IMR-90 (cell line): ENCODE data around the gene TMEM168. TPM values are rescaled to one million over a fixed set of nuclear protein-coding genes. Genes with fewer than 3 reads are reported as not detected.

Source experiments
- ATAC-seq: fragments of 200-7000 bp; cut with Tn5 transposase; 2 replicates; pipeline ENCODE4 v1.9.1; 2020; ENCODE audit warnings: low read depth, mild to moderate bottlenecking, moderate library complexity
- BruUV-seq: library from RNA; stranded (reverse); fragments of 400-500 nt; replicated peaks from 2 replicates; lab custom pipeline; 2021; lab: Mats Ljungman, UMichigan
- CTCF ChIA-PET: fragments of 300-600 bp; formaldehyde crosslinking; extraction: SDS; loops from one replicate; lab custom pipeline; 2021; ENCODE audit warnings: antibody characterized with exemption; lab: Yijun Ruan, JAX
- POLR2A ChIA-PET: fragments of 300-600 bp; sonication (Branson Sonifier 250); formaldehyde crosslinking; loops from one replicate; lab custom pipeline; 2022; ENCODE audit warnings: antibody characterized with exemption; ENCODE audit not compliant: unreplicated experiment; lab: Charles Lee
- DNase-seq: peaks from one replicate; pipeline ENCODE4 v3.0.0; 2013
- H2AFZ ChIP-seq: replicated peaks from 2 replicates; pipeline ENCODE3; 2013; ENCODE audit warnings: low read length, mild to moderate bottlenecking; ENCODE audit not compliant: poor library complexity
- H2AK5ac ChIP-seq: 2 replicates; pipeline ENCODE4 v1.6.1; 2013; ENCODE audit warnings: low read depth, low read length, inconsistent platforms
- H2AK9ac ChIP-seq: replicated peaks from 2 replicates; pipeline ENCODE3; 2013; ENCODE audit warnings: mild to moderate bottlenecking, low read depth, low read length, moderate library complexity; ENCODE audit not compliant: poor library complexity
- H2BK120ac ChIP-seq: 2 replicates; pipeline ENCODE4 v1.6.1; 2013; ENCODE audit warnings: low read depth, low read length, inconsistent platforms
- H2BK15ac ChIP-seq: 3 replicates; pipeline ENCODE4 v1.6.1; 2013; ENCODE audit warnings: low read depth, low read length, inconsistent platforms
- H2BK20ac ChIP-seq: 2 replicates; pipeline ENCODE4 v1.6.1; 2013; ENCODE audit warnings: low read depth, mild to moderate bottlenecking, inconsistent platforms, low read length, moderate library complexity
- H2BK5ac ChIP-seq: 2 replicates; pipeline ENCODE4 v1.6.1; 2013; ENCODE audit warnings: mild to moderate bottlenecking, low read depth, low read length, inconsistent platforms; ENCODE audit not compliant: poor library complexity, severe bottlenecking
- H3K14ac ChIP-seq: replicated peaks from 2 replicates; pipeline ENCODE4 v1.6.1; 2013; ENCODE audit warnings: low read depth, low read length, inconsistent platforms
- H3K18ac ChIP-seq: 2 replicates; pipeline ENCODE4 v1.6.1; 2013; ENCODE audit warnings: low read depth, low read length, control low read depth
- H3K23ac ChIP-seq: 2 replicates; pipeline ENCODE4 v1.6.1; 2013; ENCODE audit warnings: low read depth, low read length, inconsistent platforms
- H3K27ac ChIP-seq: 2 replicates; pipeline ENCODE4 v1.5.1; 2013; ENCODE audit warnings: mild to moderate bottlenecking, control low read depth, low read length; ENCODE audit not compliant: insufficient read depth
- H3K27me3 ChIP-seq: 2 replicates; pipeline ENCODE4 v1.6.1; 2013; ENCODE audit warnings: low read length; ENCODE audit not compliant: control insufficient read depth, insufficient read depth
- H3K36me3 ChIP-seq: 2 replicates; pipeline ENCODE4 v1.6.1; 2013; ENCODE audit warnings: low read length, mixed read lengths; ENCODE audit not compliant: control insufficient read depth, insufficient read depth
- H3K4ac ChIP-seq: 2 replicates; pipeline ENCODE4 v1.6.1; 2013; ENCODE audit warnings: low read depth, low read length, inconsistent platforms
- H3K4me1 ChIP-seq: 2 replicates; pipeline ENCODE4 v1.6.1; 2013; ENCODE audit warnings: low read length, mixed read lengths; ENCODE audit not compliant: control insufficient read depth, insufficient read depth
- H3K4me2 ChIP-seq: 2 replicates; pipeline ENCODE4 v1.6.1; 2013; ENCODE audit warnings: low read depth, mild to moderate bottlenecking, control low read depth, low read length, moderate library complexity
- H3K4me3 ChIP-seq: 2 replicates; pipeline ENCODE4 v1.5.1; 2013; ENCODE audit warnings: low read depth, mild to moderate bottlenecking, control low read depth, low read length, moderate library complexity; ENCODE audit not compliant: insufficient read depth
- H3K56ac ChIP-seq: 2 replicates; pipeline ENCODE4 v1.6.1; 2013; ENCODE audit warnings: low read length, inconsistent platforms; ENCODE audit not compliant: insufficient read depth; ENCODE audit errors: extremely low read depth
- H3K79me1 ChIP-seq, 2 experiments: 2 replicates each; pipeline ENCODE4 v1.6.1; 2013; ENCODE audit warnings: low read length in 2 of 2, inconsistent platforms in 1 of 2, low read depth in 1 of 2
- H3K9ac ChIP-seq: 2 replicates; pipeline ENCODE4 v1.6.1; 2013; ENCODE audit warnings: low read depth, low read length, control low read depth
- H3K9me1 ChIP-seq: 2 replicates; pipeline ENCODE4 v1.6.1; 2013; ENCODE audit warnings: low read length, inconsistent platforms; ENCODE audit not compliant: insufficient read depth
- H3K9me3 ChIP-seq: 2 replicates; pipeline ENCODE4 v1.6.1; 2013; ENCODE audit warnings: low read length; ENCODE audit not compliant: control insufficient read depth, insufficient read depth
- H4K20me1 ChIP-seq: 2 replicates; pipeline ENCODE4 v1.6.1; 2013; ENCODE audit warnings: low read length, inconsistent platforms; ENCODE audit not compliant: insufficient read depth
- H4K5ac ChIP-seq: 2 replicates; pipeline ENCODE4 v1.6.1; 2013; ENCODE audit warnings: mild to moderate bottlenecking, low read depth, low read length, control low read depth
- H4K8ac ChIP-seq, 2 experiments: 2 replicates each; pipeline ENCODE4 v1.6.1; 2013; ENCODE audit warnings: low read depth in 2 of 2, low read length in 2 of 2, control low read depth in 1 of 2, inconsistent platforms in 1 of 2
- H4K91ac ChIP-seq: 2 replicates; pipeline ENCODE4 v1.6.1; 2013; ENCODE audit warnings: low read depth, low read length, inconsistent platforms; ENCODE audit not compliant: insufficient read depth
- BHLHE40 ChIP-seq: fragments of 150-350 bp; IDR thresholded peaks from 2 replicates; pipeline ENCODE4 v1.6.1; 2016; ENCODE audit warnings: mild to moderate bottlenecking, low read depth, low read length
- CEBPB ChIP-seq: IDR thresholded peaks from 2 replicates; pipeline ENCODE4 v1.6.1; 2012; ENCODE audit warnings: low read depth, low read length, improper control_type of control experiment
- CHD1 ChIP-seq: IDR thresholded peaks from 2 replicates; pipeline ENCODE4 v1.6.1; 2012; ENCODE audit warnings: low read depth, low read length, improper control_type of control experiment
- FOS ChIP-seq: fragments of 150-350 bp; IDR thresholded peaks from 2 replicates; pipeline ENCODE4 v1.6.1; 2016; ENCODE audit warnings: low read depth, low read length
- MAFK ChIP-seq: IDR thresholded peaks from 2 replicates; pipeline ENCODE4 v1.6.1; 2012; ENCODE audit warnings: low read depth, low read length, improper control_type of control experiment
- MAZ ChIP-seq: IDR thresholded peaks from 2 replicates; pipeline ENCODE4 v1.6.1; 2012; ENCODE audit warnings: low read depth, mild to moderate bottlenecking, low read length, improper control_type of control experiment, moderate library complexity, borderline replicate concordance
- MXI1 ChIP-seq: IDR thresholded peaks from 2 replicates; pipeline ENCODE4 v1.6.1; 2012; ENCODE audit warnings: low read depth, mild to moderate bottlenecking, low read length, moderate library complexity, borderline replicate concordance
- NFE2L2 ChIP-seq: fragments of 150-350 bp; IDR thresholded peaks from 2 replicates; pipeline ENCODE4 v1.6.1; 2016; ENCODE audit warnings: low read depth, mild to moderate bottlenecking, low read length
- POLR2A ChIP-seq: IDR thresholded peaks from 2 replicates; pipeline ENCODE4 v1.6.1; 2012; ENCODE audit warnings: mild to moderate bottlenecking, low read depth, low read length
- RCOR1 ChIP-seq: IDR thresholded peaks from 2 replicates; pipeline ENCODE4 v1.6.1; 2012; ENCODE audit warnings: mild to moderate bottlenecking, low read length, improper control_type of control experiment; ENCODE audit not compliant: insufficient replicate concordance
- WGBS, 2 experiments: methylation state at CpG; one replicate each; pipeline versions ENCODE4 v1.1.5 to v1.1.7; 2013; ENCODE audit warnings: missing lambda C conversion rate in 2 of 2; ENCODE audit not compliant: insufficient read length in 1 of 2; ENCODE audit errors: extremely low coverage in 2 of 2; 5-methylcytosine and 5-hydroxymethylcytosine counted together
- dilution Hi-C: fragments of 300-500 bp; cut with HindIII; formaldehyde crosslinking; loops from one replicate; pipeline ENCODE4 v1.14.3; 2018; ENCODE audit warnings: low sequenced_read_pairs; ENCODE audit not compliant: unreplicated experiment
- in situ Hi-C: fragments of 300-500 bp; cut with MboI; formaldehyde crosslinking; loops from 3 replicates; pipeline ENCODE4 v1.14.3; 2019; ENCODE audit warnings: low sequenced_read_pairs, inconsistent platforms, mixed read lengths
- intact Hi-C: fragments of 100-400 bp; cut with micrococcal nuclease; formaldehyde crosslinking; loops from 2 replicates; pipeline ENCODE4 v1.10.0; 2022
- polyA plus RNA-seq, 3 experiments: library from polyadenylated mRNA; depleted of rRNA; stranded (reverse); fragments of >200 nt; gene quantifications; 2 replicates each; pipeline ENCODE4 v1.2.3, GENCODE V29; 2012; ENCODE audit warnings: low replicate concordance in 1 of 3
- total RNA-seq: library from RNA; depleted of rRNA; stranded (reverse); fragments of >200 nt; gene quantifications from 2 replicates; pipeline ENCODE4 v1.2.3, GENCODE V29; 2012
- TF ChIP-seq, protein P1 (sequence below): conservative IDR thresholded peaks from 2 replicates; pipeline ENCODE4 v1.5.1; 2012; ENCODE audit warnings: mild to moderate bottlenecking, low read depth, low read length, improper control_type of control experiment
- TF ChIP-seq, protein P2 (sequence below): fragments of 150-350 bp; IDR thresholded peaks from 2 replicates; pipeline ENCODE4 v1.6.1; 2017; ENCODE audit warnings: mild to moderate bottlenecking, antibody characterized with exemption, low read length, low read depth
- TF ChIP-seq, protein P3 (sequence below): fragments of 150-350 bp; IDR thresholded peaks from 2 replicates; pipeline ENCODE4 v1.6.1; 2016; ENCODE audit warnings: low read depth, mild to moderate bottlenecking, low read length, moderate library complexity, borderline replicate concordance

TMEM168 gene
- total and polyA plus RNA-seq, 2 of the 4 experiments (the other 2 are of a cell fraction) = 17.7 to 22.9 TPM

DNA sequence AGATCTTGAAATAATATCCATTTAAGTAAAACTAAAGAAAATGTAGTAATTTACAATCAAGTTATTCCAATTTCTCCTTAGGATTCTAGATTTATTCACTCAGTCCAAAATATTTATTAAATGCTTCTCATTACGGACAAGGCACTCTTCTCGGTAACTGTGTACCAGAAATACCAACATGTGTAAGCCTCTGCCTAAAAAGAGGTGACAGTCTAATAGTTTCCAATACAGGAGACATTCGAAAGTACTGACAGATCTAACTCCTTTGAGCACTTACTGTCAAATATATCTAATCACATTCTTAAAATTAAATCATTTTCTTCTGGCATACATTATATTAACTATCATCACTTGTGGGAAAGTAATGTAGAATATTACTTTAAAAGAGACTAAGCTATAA lies 26.9 kb downstream of the TMEM168 start:
- Histone ChIP-seq H3K56ac (no peak overlapping the region), H4K8ac (no peak overlapping the region), H4K5ac (no peak overlapping the region), H2AK9ac (no peak overlapping the region), H2AK5ac (no peak overlapping the region), H2BK20ac (no peak overlapping the region), H4K20me1 (no peaks in the 10 kb centered on the region), H3K18ac (no peak overlapping the region), H3K4me3 (no peak overlapping the region), H3K4me2 (no peak overlapping the region), H2BK15ac (no peak overlapping the region), H3K4ac (no peak overlapping the region), H3K14ac (no peak overlapping the region), H3K23ac (no peak overlapping the region), H3K9me1 (no peaks in the 10 kb centered on the region), H2BK5ac (no peak overlapping the region), H3K79me1 (no peaks in the 10 kb centered on the region), H3K27ac (no peak overlapping the region), H3K27me3 (no peaks in the 10 kb centered on the region), H3K9ac (no peak overlapping the region), H3K4me1 (no peaks in the 10 kb centered on the region), H4K91ac (no peak overlapping the region), H2AFZ (no peak overlapping the region), H3K36me3 (no peaks in the 10 kb centered on the region), H3K9me3 (no peaks in the 10 kb centered on the region), H2BK120ac (no peak overlapping the region)
- ChIA-PET CTCF (no interaction called here), POLR2A (no interaction called here)
- intact Hi-C loops = no loop called here
- no CpG with 5 or more reads among the region's 3 CpGs for whole genome bisulfite sequencing, 2 experiments
- TF ChIP-seq MAZ = no peak
- TF ChIP-seq FOS = no peak
- no peak for TF ChIP-seq MXI1
- no peak for TF ChIP-seq MAFK
- TF ChIP-seq, protein P1, sequence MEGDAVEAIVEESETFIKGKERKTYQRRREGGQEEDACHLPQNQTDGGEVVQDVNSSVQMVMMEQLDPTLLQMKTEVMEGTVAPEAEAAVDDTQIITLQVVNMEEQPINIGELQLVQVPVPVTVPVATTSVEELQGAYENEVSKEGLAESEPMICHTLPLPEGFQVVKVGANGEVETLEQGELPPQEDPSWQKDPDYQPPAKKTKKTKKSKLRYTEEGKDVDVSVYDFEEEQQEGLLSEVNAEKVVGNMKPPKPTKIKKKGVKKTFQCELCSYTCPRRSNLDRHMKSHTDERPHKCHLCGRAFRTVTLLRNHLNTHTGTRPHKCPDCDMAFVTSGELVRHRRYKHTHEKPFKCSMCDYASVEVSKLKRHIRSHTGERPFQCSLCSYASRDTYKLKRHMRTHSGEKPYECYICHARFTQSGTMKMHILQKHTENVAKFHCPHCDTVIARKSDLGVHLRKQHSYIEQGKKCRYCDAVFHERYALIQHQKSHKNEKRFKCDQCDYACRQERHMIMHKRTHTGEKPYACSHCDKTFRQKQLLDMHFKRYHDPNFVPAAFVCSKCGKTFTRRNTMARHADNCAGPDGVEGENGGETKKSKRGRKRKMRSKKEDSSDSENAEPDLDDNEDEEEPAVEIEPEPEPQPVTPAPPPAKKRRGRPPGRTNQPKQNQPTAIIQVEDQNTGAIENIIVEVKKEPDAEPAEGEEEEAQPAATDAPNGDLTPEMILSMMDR = no peak
- TF ChIP-seq BHLHE40 = no peak
- TF ChIP-seq, protein P2, sequence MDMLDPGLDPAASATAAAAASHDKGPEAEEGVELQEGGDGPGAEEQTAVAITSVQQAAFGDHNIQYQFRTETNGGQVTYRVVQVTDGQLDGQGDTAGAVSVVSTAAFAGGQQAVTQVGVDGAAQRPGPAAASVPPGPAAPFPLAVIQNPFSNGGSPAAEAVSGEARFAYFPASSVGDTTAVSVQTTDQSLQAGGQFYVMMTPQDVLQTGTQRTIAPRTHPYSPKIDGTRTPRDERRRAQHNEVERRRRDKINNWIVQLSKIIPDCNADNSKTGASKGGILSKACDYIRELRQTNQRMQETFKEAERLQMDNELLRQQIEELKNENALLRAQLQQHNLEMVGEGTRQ = no peak
- no peak for TF ChIP-seq CEBPB
- no peak for TF ChIP-seq CHD1
- no peak for TF ChIP-seq POLR2A
- TF ChIP-seq, protein P3, sequence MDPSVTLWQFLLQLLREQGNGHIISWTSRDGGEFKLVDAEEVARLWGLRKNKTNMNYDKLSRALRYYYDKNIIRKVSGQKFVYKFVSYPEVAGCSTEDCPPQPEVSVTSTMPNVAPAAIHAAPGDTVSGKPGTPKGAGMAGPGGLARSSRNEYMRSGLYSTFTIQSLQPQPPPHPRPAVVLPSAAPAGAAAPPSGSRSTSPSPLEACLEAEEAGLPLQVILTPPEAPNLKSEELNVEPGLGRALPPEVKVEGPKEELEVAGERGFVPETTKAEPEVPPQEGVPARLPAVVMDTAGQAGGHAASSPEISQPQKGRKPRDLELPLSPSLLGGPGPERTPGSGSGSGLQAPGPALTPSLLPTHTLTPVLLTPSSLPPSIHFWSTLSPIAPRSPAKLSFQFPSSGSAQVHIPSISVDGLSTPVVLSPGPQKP = no peak
- TF ChIP-seq NFE2L2 = no peak
- TF ChIP-seq RCOR1 = no peak
- dilution Hi-C loops = no loop called here
- in situ Hi-C loops = no loop called here
- BruUV-seq = no TSS peak
- ATAC-seq (no peak), DNase-seq (no peak)
